Activated CD4-positive, alpha-beta T cell treated with anti-CD3 and anti-CD28 coated beads for 48 hours (primary cell): ENCODE measurements around the gene AMFR.

Experiments
- DNase-seq: peaks from one replicate; pipeline ENCODE4 v3.0.0-alpha.2; 2020

The AMFR gene

GRCh38 chr16:56328276-56329022 lies 96.9 kb downstream of the AMFR start:
- DNase-seq = no peak

DNA sequence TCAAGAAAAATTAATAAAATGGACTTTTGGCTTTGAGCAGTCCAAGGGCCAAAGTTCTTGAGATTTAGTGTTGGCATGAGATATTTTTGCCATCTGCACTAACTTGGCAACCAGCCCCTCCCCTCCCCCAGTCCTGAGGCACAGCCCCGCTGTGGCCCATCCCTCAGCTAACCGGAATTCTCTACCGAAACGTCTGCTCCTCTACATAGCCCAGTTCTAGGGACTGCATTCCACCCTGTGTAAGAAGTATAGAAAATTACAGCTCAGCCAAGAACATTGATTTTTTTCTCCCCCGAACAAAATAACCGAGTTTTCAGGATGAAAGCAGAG lies 97.5 kb downstream of the AMFR start:
- no peak for DNase-seq

DNA sequence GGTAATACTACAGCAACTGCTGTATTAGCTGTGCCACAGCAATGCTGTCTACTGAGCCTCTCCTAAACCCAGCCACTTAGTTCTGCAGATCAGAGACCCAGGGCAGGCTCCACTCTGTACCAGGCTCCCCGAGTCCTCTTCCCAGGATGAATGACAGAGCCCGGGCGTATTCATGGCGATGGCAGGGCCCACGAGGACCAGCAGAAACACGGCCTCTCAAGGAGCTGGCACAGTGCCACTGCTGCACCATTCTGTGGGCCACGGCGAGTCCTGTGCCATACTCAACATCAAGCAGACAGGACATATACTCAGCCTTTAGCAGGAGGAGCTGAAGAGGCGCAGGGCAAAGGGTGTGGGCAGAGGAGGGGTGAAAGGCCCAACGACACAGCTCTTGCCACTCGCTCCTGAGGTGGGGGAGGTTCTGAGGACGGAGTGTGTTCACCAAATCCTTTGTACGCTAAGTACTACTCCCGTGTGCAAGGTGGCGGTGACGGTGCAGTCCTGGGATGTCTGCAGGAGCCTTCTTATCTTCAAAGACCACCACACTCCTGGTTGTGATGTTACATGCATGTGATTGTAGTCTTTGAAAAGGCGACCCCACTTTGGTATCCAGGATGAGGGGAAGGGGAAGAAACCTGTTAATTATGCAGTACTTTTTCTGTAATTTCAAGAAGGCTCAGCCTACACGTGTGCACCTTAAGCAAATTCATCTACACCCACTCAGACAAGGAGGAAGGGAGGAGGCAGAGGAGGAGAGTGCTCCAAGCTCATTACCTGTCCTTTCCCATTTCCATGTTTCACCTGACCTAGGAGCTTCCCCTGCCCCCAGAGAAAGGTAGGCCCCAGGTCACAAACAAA lies 98.0 kb downstream of the AMFR start:
- no peak for DNase-seq

GRCh38 chr16:56325956-56326355 lies 99.4 kb downstream of the AMFR start:
- no peak for DNase-seq

GRCh38 chr16:56324406-56324805 lies 100.9 kb downstream of the AMFR start:
- DNase-seq = no peak

DNA sequence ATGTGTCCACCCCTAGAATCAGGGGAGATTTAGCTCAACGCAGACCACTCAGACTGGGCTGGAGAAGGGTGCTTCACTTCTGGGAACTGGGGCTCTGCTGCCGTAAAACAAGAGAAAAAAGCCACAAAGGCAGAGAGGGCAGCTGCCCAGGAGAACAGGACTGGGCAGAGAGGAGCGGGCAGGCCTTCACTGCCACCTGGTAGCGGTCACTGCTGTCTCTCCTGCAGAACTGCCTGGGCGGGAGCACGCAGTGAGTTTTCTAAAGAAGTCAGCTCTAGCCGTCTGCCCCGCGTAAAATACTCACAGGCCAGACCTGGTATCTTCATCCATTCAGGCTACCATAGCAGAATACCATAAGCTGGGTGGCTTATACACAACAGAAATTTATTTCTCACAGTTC lies 103.8 kb downstream of the AMFR start:
- DNase-seq = no peak

DNA sequence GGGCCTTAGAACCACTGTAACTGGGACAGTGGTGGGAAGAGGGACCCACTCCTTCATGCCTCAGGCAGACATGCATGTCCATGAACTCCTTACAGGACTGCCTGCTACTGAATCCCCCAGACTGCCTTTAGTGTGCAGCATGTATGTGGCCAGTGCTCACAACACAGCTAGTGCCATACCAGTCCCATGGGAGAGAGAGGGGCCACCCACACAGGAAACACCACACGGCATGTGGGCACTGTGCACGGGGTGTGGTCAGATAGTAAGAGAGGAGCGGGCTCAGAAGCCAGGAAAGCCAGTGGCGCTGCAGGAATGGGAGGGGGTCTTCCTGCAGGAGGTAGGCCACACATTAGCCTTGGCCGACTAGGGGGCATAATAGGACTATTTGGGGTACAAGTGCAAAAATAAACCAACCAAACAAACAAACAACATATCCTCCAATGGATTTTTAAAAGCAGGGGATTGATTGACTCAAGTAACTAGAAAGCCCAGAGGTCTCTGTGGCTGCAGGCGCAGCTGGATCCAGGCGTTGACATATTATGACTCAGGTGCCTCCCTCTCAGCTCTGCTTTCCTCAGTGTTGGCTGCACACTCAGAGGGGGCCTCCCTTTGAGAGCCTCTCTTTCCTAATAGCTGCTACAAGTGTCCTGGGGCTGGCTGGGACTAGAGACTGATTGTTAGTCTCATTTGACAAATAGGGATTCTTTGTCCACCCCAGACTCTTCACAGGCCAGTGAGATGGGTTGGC lies 104.4 kb downstream of the AMFR start:
- DNase-seq = no peak

DNA sequence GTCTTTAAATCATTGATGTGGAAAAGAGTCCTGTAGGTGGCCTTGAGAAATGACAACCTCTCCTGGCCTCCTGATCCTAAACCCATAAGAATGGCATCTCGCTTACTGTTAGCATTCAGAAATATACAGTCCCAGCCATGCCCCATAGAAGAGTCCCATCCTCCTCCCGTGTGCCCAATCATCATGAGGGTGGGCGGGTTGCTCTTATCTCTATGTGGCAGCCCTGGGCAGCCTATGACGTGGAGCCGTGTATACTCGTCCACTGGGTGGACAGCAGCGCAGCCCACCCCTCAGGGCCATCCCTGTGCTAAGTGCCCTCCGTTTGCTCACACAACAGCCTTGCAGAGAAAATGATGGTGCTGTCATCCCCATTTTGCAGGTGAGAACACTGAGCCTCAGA lies 105.3 kb downstream of the AMFR start:
- no peak for DNase-seq

DNA sequence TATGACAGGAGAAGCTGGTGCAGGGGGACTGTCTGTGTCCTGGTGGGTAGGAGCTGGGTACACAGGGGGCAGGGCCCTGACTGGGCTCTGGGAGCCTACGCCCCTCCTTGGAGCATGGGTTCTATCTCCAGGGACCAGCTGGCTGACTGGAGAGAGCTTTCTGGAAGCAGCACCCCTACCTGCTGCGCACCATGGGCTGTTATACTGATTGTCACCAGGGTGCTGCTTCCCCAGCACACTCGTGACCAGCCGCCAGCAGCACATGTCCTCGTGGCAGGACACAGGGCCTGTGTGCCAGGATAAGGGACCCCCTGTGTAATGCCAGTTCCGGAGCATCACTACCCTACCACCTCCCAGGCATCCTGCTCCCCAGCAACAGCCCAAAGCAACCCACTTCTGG lies 106.0 kb downstream of the AMFR start:
- no peak for DNase-seq

GRCh38 chr16:56318827-56319140 lies 106.6 kb downstream of the AMFR start:
- no peak for DNase-seq

- peak; percentile 86 for DNase-seq
Observed at GRCh38 chr16:56317998-56318826, 107.1 kb downstream of the AMFR start.

GRCh38 chr16:56316545-56316944 lies 108.8 kb downstream of the AMFR start:
- DNase-seq = no peak

- DNase-seq = no peak
Observed at GRCh38 chr16:56315955-56316354, 109.4 kb downstream of the AMFR start.

DNA sequence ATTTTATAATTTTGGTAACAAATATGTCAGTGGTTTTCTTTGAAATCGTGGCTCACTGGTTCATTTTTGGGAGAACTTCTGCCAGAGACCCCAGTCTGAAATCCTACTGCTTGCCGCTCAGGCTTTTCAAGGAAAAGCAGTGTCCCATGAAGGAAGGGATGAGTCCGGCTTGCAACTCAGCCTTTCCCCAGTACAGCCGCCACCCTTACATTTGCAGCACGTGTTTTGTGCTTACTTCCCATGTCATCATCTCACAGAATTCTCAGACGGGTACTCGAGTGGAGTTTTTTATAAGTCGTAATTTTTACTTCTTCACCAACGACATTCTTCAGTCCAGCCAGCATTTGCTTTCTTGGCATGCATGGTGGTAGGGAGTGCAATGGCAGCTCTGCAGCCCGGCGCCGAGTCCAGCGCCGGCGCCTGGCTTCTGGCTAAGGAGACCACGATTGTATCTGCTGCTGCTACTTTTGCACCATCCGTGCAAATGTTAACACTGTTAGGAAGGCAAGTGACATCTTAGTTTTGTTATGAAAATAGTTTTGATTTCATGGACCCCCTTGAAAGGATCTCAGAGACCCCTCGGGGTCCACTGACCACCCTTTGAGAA lies 111.0 kb downstream of the AMFR start:
- no peak for DNase-seq

DNA sequence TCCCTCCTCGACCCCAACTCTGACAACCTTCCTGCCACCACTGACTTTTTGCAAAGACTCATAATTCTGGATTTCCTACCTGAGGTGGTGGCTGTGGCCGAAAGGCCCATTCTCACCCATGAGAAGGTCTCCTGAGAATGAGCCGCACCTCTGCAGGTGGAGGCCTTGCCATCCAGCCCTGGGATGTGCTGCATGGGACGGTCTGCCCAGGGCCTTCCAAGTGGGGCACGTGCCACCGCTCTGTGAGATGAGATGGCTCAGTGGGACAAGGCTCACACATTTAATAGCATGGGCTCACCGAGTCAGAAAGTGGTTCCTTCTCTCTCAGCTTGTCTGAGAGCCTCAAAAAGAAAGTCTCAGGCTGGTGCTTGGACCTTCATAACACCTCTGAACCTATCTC lies 112.8 kb downstream of the AMFR start:
- DNase-seq = no peak

- no peak for DNase-seq
Observed at GRCh38 chr16:56312028-56312300, 113.4 kb downstream of the AMFR start.
